Neural crest cell (in vitro differentiated cells): ENCODE results near the gene PCCA. TPM values are rescaled to one million over a fixed set of nuclear protein-coding genes. Genes with fewer than 3 reads are reported as not detected.

Experiments
- DNase-seq: peaks from one replicate; pipeline ENCODE4 v3.0.0; 2021; ENCODE audit warnings: low read depth, mixed read lengths, low spot score
- H3K27ac Mint-ChIP-seq: one replicate; pipeline ENCODE4 v1.8.0; 2021; ENCODE audit warnings: mild to moderate bottlenecking, mixed read lengths; ENCODE audit not compliant: unreplicated experiment
- H3K27me3 Mint-ChIP-seq: 2 replicates; pipeline ENCODE4 v1.8.0; 2021; ENCODE audit warnings: low read depth, mild to moderate bottlenecking, mixed read lengths
- H3K36me3 Mint-ChIP-seq: 2 replicates; pipeline ENCODE4 v1.8.0; 2021; ENCODE audit warnings: low read depth, mild to moderate bottlenecking, mixed read lengths
- H3K4me1 Mint-ChIP-seq: 2 replicates; pipeline ENCODE4 v1.8.0; 2021; ENCODE audit warnings: mixed read lengths
- H3K4me3 Mint-ChIP-seq: one replicate; pipeline ENCODE4 v1.8.0; 2021; ENCODE audit warnings: mild to moderate bottlenecking, mixed read lengths
- H3K9me3 Mint-ChIP-seq: 2 replicates; pipeline ENCODE4 v1.8.0; 2021; ENCODE audit warnings: mixed read lengths
- total RNA-seq: library from RNA; stranded (reverse); gene quantifications from 2 replicates; pipeline ENCODE4 v1.2.1, GENCODE V29; 2021
- TF ChIP-seq, protein P1 (sequence below): fragments of 200-600 bp; sonication (generic); conservative IDR thresholded peaks from 2 replicates; pipeline ENCODE4 v1.5.0; 2021; ENCODE audit warnings: antibody characterized with exemption, mild to moderate bottlenecking

The PCCA gene
- total RNA-seq, 1 donor from 2014 or later, result 40.6 TPM

DNA sequence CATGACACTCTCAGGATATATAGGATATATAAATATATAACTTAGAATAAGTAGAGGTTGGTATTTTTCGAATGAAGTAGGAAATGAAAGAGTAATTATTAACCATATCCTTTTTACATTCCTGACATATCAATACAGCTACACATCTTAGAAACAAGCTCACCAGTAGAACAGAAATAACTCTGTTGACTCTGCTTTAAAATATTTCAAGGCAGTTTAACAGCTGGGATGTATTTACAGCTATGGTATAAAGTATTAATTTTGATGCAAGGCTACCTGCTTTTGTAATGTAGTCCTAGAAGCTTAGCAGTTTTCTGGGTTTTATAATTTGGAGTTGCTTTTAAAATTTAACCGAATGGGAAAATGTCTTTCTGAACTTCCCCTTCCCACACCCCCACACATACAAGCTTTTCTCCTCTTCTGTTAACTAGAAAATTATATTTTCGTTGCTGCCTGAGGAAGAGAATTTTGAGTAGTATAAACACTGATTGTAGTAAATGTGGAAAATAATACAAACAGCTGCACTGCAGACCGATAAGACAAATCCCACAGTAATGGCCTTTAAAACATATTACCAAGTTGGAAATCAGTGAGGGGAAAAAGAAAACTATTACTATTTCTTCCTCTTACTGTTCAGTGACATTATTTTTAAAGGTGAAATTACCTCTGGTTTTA lies 352.0 kb downstream of the PCCA start:
- no peaks in the 10 kb centered on the region for H3K9me3 Mint-ChIP-seq
- TF ChIP-seq, protein P1, sequence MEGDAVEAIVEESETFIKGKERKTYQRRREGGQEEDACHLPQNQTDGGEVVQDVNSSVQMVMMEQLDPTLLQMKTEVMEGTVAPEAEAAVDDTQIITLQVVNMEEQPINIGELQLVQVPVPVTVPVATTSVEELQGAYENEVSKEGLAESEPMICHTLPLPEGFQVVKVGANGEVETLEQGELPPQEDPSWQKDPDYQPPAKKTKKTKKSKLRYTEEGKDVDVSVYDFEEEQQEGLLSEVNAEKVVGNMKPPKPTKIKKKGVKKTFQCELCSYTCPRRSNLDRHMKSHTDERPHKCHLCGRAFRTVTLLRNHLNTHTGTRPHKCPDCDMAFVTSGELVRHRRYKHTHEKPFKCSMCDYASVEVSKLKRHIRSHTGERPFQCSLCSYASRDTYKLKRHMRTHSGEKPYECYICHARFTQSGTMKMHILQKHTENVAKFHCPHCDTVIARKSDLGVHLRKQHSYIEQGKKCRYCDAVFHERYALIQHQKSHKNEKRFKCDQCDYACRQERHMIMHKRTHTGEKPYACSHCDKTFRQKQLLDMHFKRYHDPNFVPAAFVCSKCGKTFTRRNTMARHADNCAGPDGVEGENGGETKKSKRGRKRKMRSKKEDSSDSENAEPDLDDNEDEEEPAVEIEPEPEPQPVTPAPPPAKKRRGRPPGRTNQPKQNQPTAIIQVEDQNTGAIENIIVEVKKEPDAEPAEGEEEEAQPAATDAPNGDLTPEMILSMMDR, result no peak
- DNase-seq, result no peak
- no peaks in the 10 kb centered on the region for H3K27me3 Mint-ChIP-seq
- H3K4me1 Mint-ChIP-seq, result peaks cover 48% of the 10 kb centered on the region
- H3K36me3 Mint-ChIP-seq, result peaks cover 4% of the 10 kb centered on the region
- no peak overlapping the region for H3K4me3 Mint-ChIP-seq
- peak overlapping the region; percentile 82 for H3K27ac Mint-ChIP-seq

DNA sequence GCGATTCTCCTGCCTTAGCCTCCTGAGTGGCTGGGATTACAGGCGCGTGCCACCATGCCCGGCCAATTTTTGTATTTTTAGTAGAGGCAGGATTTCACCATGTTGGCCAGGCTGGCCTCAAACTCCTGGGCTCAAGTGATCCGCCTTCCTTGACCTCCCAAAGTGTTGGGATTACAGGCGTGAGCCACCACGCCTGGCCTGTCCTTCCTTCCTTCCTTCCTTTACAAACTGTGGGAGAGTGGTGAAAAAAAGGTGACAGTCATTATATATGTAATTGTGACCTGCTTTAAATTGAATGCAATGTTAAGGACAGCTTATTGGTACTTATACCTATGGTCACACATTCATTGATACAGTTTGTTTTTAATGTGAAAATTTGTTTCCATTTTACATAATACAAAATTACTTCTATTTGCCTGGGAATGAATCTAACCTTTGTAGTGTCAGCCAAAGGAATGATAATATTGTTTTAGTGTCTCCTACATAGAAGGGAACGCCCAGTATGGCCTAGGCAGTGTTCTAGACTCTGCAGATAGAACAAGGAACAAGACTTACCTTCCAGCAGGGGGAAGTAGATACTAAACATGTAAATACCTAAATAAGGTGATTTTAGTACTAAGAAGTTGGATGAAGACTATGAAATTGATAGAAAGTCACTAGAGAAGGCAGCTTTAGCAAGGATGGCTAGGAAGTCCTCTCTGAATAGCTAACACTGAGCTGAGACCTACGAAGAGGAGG lies 353.4 kb downstream of the PCCA start:
- Mint-ChIP-seq H3K4me3 (peak overlapping the region; percentile 18), H3K27me3 (no peaks in the 10 kb centered on the region), H3K27ac (no peak overlapping the region), H3K36me3 (peaks cover 4% of the 10 kb centered on the region), H3K4me1 (peaks cover 48% of the 10 kb centered on the region), H3K9me3 (no peaks in the 10 kb centered on the region)
- TF ChIP-seq, protein P1, result no peak
- no peak for DNase-seq

DNA sequence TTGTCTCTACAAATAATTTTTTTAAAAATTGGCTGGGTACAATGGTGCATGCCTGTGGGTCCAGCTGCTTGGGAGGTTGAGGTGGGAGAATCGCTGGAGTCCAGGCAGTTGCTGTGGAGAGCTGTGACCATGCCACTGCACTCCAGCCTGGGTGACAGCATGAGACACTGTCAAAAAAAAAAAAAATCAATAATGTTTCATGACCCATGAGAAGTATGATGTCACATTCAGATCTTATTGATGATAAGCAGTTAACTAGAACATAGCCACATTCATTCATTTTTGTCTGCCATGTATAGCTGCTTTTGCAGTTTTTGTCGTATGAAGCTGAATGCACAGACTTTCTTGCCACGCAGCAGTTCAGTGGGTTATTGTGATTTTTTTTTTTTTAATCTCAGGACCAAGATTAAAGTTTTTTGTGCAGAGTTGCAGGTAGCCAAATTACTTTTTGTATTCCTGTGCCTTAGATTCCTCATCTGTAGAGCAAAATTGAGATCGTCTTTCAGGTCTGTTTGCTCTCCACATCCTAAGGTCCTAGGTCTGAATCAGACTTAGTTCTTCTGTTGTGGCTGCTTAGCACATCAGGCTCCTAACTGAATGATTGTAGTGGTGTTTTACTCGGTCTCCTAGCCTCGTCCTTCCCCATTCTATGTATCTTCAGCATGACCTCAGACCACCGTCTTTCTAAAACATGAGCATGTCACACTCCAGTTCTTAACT lies 354.5 kb downstream of the PCCA start:
- TF ChIP-seq, protein P1, result no peak
- H3K27me3 Mint-ChIP-seq, result no peaks in the 10 kb centered on the region
- peaks cover 43% of the 10 kb centered on the region for H3K4me1 Mint-ChIP-seq
- H3K36me3 Mint-ChIP-seq, result peaks cover under 1% of the 10 kb centered on the region
- H3K27ac Mint-ChIP-seq, result peak overlapping the region; percentile 16
- no peak overlapping the region for H3K4me3 Mint-ChIP-seq
- H3K9me3 Mint-ChIP-seq, result no peaks in the 10 kb centered on the region
- DNase-seq, result no peak

DNA sequence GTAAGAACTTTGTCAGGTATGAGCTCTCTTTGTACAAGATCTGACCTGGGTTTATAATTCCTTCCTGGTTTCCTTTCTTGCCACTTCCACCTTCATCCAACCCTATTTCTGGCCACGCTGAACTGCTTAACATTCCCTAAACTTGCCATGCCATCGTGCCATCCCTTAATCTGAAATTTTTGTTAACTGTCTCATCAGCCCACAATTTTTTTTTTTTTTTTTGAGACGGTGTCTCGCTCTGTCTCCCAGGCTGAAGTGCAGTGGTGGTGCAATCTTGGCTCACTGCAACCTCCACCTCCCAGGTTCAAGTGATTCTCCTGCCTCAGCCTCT lies 355.1 kb downstream of the PCCA start:
- Mint-ChIP-seq H3K36me3 (peaks cover 2% of the 10 kb centered on the region), H3K9me3 (no peaks in the 10 kb centered on the region), H3K27ac (peak overlapping the region; percentile 1), H3K27me3 (no peaks in the 10 kb centered on the region), H3K4me1 (peaks cover 38% of the 10 kb centered on the region), H3K4me3 (no peak overlapping the region)
- no peak for DNase-seq
- TF ChIP-seq, protein P1, result no peak

DNA sequence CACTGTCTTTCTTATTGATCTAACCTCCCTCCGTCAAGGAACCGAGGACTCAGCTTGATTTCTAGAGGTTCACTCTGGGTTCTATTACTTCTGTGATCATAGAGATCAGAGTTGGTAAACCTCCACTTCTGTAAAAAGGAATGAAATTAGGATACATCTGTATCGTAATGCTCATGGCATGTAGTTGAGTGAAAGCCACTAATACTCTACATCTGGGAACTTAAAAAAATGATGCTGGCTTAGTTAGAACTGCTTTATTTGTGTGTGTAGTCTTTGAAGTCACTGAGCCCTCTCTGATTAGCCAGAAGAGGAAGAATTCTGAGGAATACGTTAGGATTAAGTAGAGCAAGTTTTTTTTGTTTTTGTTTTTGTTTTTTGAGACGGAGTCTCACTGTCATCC lies 358.9 kb downstream of the PCCA start:
- TF ChIP-seq, protein P1, result no peak
- Mint-ChIP-seq H3K27ac (no peak overlapping the region), H3K36me3 (peaks cover 2% of the 10 kb centered on the region), H3K4me3 (no peak overlapping the region), H3K27me3 (no peaks in the 10 kb centered on the region), H3K4me1 (peaks cover 14% of the 10 kb centered on the region), H3K9me3 (no peaks in the 10 kb centered on the region)
- DNase-seq, result no peak
